ENCODE measurements around the gene TRIP6. TPM values are rescaled to one million over a fixed set of nuclear protein-coding genes. Genes with fewer than 3 reads are reported as not detected.
A peak's percentile ranks its signal among the peaks of the same experiment; 100 is the strongest.

The TRIP6 gene
- total RNA-seq, 4 donors from 2014 or later = 81.4 to 109 (median 93.7) TPM

DNA sequence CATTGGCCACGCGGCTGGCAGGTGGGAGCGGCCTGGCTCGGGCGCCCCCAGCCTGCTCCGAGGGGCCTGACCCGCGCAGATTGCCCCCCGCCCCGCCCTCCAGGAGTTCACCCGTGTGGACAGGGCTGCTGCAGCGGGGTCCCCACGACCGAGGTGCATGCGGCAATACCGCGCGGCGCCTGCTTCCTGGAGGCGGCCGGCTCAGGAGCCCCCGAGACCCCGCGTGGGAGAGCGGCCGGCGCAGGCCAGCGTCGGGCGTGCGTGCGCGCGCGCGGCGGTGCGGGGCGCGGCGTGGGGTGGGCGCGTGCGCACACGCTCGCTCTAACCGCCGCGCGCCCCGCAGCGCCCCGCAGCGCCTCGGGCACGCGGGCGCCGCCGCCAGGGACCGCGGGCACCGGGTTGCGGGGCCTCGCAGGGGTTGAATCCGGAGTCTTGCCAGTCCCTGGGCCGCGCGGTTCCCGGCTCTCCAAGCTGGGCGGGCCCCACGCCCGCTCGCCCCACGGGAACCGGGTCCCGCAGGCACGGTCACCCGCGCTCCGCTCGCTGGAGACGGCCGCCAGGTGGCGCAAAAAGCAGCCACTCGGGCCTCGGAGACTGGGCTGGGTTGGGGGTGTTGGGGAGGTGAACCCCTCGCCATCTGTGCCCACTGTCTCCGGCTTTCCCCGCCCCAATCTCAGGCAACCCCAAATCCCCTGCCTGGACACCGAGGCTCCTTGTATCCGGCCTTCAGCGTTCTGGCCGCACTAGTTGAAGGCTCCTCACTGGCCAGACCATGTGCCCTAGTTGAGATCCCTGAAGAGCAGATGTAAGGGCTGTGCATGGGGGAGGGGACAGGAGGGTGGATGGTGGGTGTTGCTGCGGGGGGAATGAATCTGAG, 29.8 kb downstream of the TRIP6 start:
- no peak for DNase-seq
- TF ChIP-seq, protein P1, sequence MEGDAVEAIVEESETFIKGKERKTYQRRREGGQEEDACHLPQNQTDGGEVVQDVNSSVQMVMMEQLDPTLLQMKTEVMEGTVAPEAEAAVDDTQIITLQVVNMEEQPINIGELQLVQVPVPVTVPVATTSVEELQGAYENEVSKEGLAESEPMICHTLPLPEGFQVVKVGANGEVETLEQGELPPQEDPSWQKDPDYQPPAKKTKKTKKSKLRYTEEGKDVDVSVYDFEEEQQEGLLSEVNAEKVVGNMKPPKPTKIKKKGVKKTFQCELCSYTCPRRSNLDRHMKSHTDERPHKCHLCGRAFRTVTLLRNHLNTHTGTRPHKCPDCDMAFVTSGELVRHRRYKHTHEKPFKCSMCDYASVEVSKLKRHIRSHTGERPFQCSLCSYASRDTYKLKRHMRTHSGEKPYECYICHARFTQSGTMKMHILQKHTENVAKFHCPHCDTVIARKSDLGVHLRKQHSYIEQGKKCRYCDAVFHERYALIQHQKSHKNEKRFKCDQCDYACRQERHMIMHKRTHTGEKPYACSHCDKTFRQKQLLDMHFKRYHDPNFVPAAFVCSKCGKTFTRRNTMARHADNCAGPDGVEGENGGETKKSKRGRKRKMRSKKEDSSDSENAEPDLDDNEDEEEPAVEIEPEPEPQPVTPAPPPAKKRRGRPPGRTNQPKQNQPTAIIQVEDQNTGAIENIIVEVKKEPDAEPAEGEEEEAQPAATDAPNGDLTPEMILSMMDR (IDR thresholded peaks at IDR 0.05) = peak; percentile 52 to 80 (median 77)
- no peak for TF ChIP-seq POLR2A (IDR thresholded peaks at IDR 0.05)
- Histone ChIP-seq H3K27ac (no peak overlapping the region), H3K36me3 (no peaks in the 10 kb centered on the region), H3K27me3 (peaks cover 9 to 96% (median 17%) of the 10 kb centered on the region in 4 donors), H3K9me3 (no peaks in the 10 kb centered on the region), H3K4me3 (peak overlapping the region in 3 of 4 donors; percentile 50 to 68 (median 51)), H3K4me1 (peaks cover 20 to 35% (median 28%) of the 10 kb centered on the region in 3 donors)
- 5 to 15% methylated on average over 2 to 13 of the region's 95 CpGs for WGBS, 2 donors
- intact Hi-C loops (cut with DNase I) = loop anchor here (5.0 kb wide), 1 partner anchor 160 kb away; no protein-coding TSS in a partner anchor

DNA sequence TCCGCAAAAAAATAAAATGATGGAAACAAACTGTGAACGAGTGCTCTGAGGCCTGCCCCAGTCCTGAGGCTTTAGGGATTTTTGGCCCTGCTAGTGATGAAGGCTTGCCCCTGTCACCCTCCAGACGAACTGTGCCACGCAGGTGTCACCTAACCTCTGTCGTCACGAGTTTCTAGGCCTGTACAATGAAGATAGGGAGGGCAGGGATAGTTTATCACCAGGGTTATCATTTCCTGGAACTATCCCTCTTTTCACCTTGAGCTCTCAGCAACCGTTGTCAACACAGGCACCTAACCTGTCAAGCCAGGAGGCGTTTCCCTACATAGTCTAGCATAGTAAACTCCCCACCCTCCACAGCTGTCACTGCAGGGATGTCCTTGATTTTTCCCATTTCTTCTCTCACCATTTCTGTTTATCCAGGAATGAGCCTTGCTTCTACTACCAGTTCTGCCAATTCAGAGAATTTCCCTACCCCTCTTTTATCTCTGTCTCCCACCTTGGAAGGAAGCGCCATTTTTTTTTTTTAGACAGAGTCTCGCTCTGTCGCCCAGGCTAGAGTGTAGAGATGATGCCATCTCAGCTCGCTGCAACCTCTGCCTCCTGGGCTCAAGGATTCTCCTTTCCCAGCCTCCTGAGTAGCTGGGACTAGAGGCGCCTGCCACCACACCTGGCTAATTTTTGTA, 30.7 kb downstream of the TRIP6 start:
- Histone ChIP-seq H3K36me3 (no peaks in the 10 kb centered on the region), H3K27me3 (peaks cover 9 to 98% (median 17%) of the 10 kb centered on the region in 4 donors), H3K9me3 (no peaks in the 10 kb centered on the region), H3K4me1 (peaks cover 20 to 34% (median 28%) of the 10 kb centered on the region in 3 donors), H3K4me3 (no peak overlapping the region), H3K27ac (no peak overlapping the region)
- intact Hi-C loops (cut with DNase I) = loop anchor here (5.0 kb wide), 1 partner anchor 159 kb away; no protein-coding TSS in a partner anchor
- 54 to 68% methylated on average over 13 of the region's 13 CpGs for WGBS, 2 donors
- no peak for DNase-seq
- TF ChIP-seq POLR2A (IDR thresholded peaks at IDR 0.05) = no peak
- TF ChIP-seq, protein P1 (IDR thresholded peaks at IDR 0.05) = no peak

DNA sequence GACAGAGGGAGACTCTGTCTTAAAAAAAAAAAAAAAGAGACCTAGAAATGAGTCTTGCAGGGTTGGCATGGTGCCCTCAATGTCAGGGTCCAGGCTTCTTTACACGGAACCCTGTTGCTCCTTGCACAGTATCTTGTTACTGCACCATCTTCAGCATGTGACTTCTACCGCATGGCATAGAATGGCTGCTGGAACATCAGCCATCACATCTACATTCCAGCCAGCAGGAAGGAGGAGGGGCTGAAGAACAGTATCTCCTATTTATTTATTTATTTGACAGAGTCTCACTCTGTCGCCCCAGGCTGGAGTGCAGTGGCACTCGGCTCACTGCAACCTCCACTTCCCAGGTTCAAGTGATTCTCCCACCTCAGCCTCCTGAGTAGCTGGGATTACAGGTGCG, 32.2 kb downstream of the TRIP6 start:
- Histone ChIP-seq H3K9me3 (no peaks in the 10 kb centered on the region), H3K27ac (no peak overlapping the region), H3K27me3 (peaks cover 9 to 88% (median 17%) of the 10 kb centered on the region in 4 donors), H3K36me3 (no peaks in the 10 kb centered on the region), H3K4me1 (peaks cover 19 to 31% (median 26%) of the 10 kb centered on the region in 3 donors), H3K4me3 (no peak overlapping the region)
- 80 to 88% methylated on average over 5 of the region's 5 CpGs for WGBS, 2 donors
- intact Hi-C loops (cut with DNase I) = loop anchor here (5.0 kb wide), 1 partner anchor 158 kb away; no protein-coding TSS in a partner anchor
- TF ChIP-seq POLR2A (IDR thresholded peaks at IDR 0.05) = no peak
- TF ChIP-seq, protein P1 (IDR thresholded peaks at IDR 0.05) = no peak
- DNase-seq = no peak

DNA sequence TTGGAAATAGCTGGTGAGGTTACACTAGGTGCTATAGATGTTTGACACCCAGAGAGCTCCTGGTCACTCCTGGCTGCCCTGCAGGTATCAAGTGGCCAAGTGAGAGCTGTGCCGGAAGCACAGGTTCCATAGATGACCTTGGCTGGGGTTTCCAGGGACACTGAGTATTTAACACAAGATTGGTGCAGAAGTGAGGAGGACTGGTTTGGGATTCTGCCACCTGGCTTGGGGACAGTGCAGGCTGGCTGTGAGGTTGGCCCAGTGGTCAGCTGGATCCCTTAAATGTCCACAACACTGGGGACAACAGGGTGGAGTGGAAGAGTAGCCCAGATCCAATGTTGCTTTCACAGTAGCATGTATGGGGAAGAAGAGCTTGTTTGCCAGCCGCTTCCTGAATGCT, 33.8 kb downstream of the TRIP6 start:
- no peak for DNase-seq
- TF ChIP-seq, protein P1 (IDR thresholded peaks at IDR 0.05) = no peak
- TF ChIP-seq POLR2A (IDR thresholded peaks at IDR 0.05) = no peak
- no peaks in the 10 kb centered on the region for H3K9me3 ChIP-seq
- no peak overlapping the region for H3K27ac ChIP-seq
- WGBS, 2 donors = 69 to 100% methylated on average over 1 to 2 of the region's 2 CpGs
- H3K27me3 ChIP-seq = peaks cover 0 to 73% (median 8%) of the 10 kb centered on the region in 4 donors
- intact Hi-C loops (cut with DNase I) = no loop called here
- no peaks in the 10 kb centered on the region for H3K36me3 ChIP-seq
- H3K4me1 ChIP-seq = peaks cover 7 to 16% (median 11%) of the 10 kb centered on the region in 3 donors
- no peak overlapping the region for H3K4me3 ChIP-seq
